ENCODE measurements around the gene PICALM.

PICALM gene

GRCh38 chr11:86037743-86038142 lies 31.1 kb downstream of the PICALM start:
- H3K4me1 ChIP-seq (ENCODE audit: control insufficient read depth, insufficient read depth, low read length): peaks cover 11% of the 10 kb centered on the region
- H3K9ac ChIP-seq (ENCODE audit: low read length): no peak overlapping the region
- H3K36me3 ChIP-seq (ENCODE audit: control insufficient read depth, insufficient read depth, low read length): no peaks in the 10 kb centered on the region

GRCh38 chr11:86035920-86036319 lies 33.0 kb downstream of the PICALM start:
- no peaks in the 10 kb centered on the region for H3K27me3 ChIP-seq (ENCODE audit: control insufficient read depth, insufficient read depth, low read length)
- H3K4me1 ChIP-seq (ENCODE audit: control insufficient read depth, insufficient read depth, low read length): peaks cover 1% of the 10 kb centered on the region
- no peak overlapping the region for H3K4me3 ChIP-seq (ENCODE audit: low read length)
- no peaks in the 10 kb centered on the region for H3K36me3 ChIP-seq (ENCODE audit: control insufficient read depth, insufficient read depth, low read length)
- H3K9ac ChIP-seq (ENCODE audit: low read length): no peak overlapping the region
- H3K27ac ChIP-seq (ENCODE audit: low read depth, low read length): no peak overlapping the region

More at GRCh38 chr11:86037743-86038142, 31.1 kb downstream of the PICALM start:
- no peaks in the 10 kb centered on the region for H3K27me3 ChIP-seq (ENCODE audit: control insufficient read depth, insufficient read depth, low read length)
- no peak overlapping the region for H3K27ac ChIP-seq (ENCODE audit: low read depth, low read length)
- no peak overlapping the region for H3K4me3 ChIP-seq (ENCODE audit: low read length)

GRCh38 chr11:86035164-86035563 lies 33.7 kb downstream of the PICALM start:
- no peak overlapping the region for H3K9ac ChIP-seq (ENCODE audit: low read length)
- H3K4me3 ChIP-seq (ENCODE audit: low read length): no peak overlapping the region
- no peaks in the 10 kb centered on the region for H3K4me1 ChIP-seq (ENCODE audit: control insufficient read depth, insufficient read depth, low read length)
- no peaks in the 10 kb centered on the region for H3K27me3 ChIP-seq (ENCODE audit: control insufficient read depth, insufficient read depth, low read length)
- H3K36me3 ChIP-seq (ENCODE audit: control insufficient read depth, insufficient read depth, low read length): no peaks in the 10 kb centered on the region
- no peak overlapping the region for H3K27ac ChIP-seq (ENCODE audit: low read depth, low read length)

GRCh38 chr11:86034710-86035109 lies 34.2 kb downstream of the PICALM start:
- Histone ChIP-seq H3K4me3 (ENCODE audit: low read length) (no peak overlapping the region), H3K27me3 (ENCODE audit: control insufficient read depth, insufficient read depth, low read length) (no peaks in the 10 kb centered on the region), H3K4me1 (ENCODE audit: control insufficient read depth, insufficient read depth, low read length) (no peaks in the 10 kb centered on the region), H3K36me3 (ENCODE audit: control insufficient read depth, insufficient read depth, low read length) (no peaks in the 10 kb centered on the region), H3K27ac (ENCODE audit: low read depth, low read length) (no peak overlapping the region), H3K9ac (ENCODE audit: low read length) (no peak overlapping the region)

- Histone ChIP-seq H3K27ac (ENCODE audit: low read depth, low read length) (no peak overlapping the region), H3K27me3 (ENCODE audit: control insufficient read depth, insufficient read depth, low read length) (no peaks in the 10 kb centered on the region), H3K4me1 (ENCODE audit: control insufficient read depth, insufficient read depth, low read length) (no peaks in the 10 kb centered on the region), H3K36me3 (ENCODE audit: control insufficient read depth, insufficient read depth, low read length) (peaks cover 7% of the 10 kb centered on the region), H3K9ac (ENCODE audit: low read length) (no peak overlapping the region), H3K4me3 (ENCODE audit: low read length) (no peak overlapping the region)
These were observed 47.5 kb downstream of the PICALM start for GRCh38 chr11:86021377-86021776.

GRCh38 chr11:86018249-86018648 lies 50.6 kb downstream of the PICALM start:
- H3K4me3 ChIP-seq (ENCODE audit: low read length): no peak overlapping the region
- H3K27me3 ChIP-seq (ENCODE audit: control insufficient read depth, insufficient read depth, low read length): no peaks in the 10 kb centered on the region
- no peak overlapping the region for H3K9ac ChIP-seq (ENCODE audit: low read length)
- no peaks in the 10 kb centered on the region for H3K4me1 ChIP-seq (ENCODE audit: control insufficient read depth, insufficient read depth, low read length)
- peaks cover 3% of the 10 kb centered on the region for H3K36me3 ChIP-seq (ENCODE audit: control insufficient read depth, insufficient read depth, low read length)
- H3K27ac ChIP-seq (ENCODE audit: low read depth, low read length): no peak overlapping the region

GRCh38 chr11:86016451-86016850 lies 52.4 kb downstream of the PICALM start:
- H3K27ac ChIP-seq (ENCODE audit: low read depth, low read length): no peak overlapping the region
- no peaks in the 10 kb centered on the region for H3K4me1 ChIP-seq (ENCODE audit: control insufficient read depth, insufficient read depth, low read length)
- H3K4me3 ChIP-seq (ENCODE audit: low read length): no peak overlapping the region
- no peaks in the 10 kb centered on the region for H3K27me3 ChIP-seq (ENCODE audit: control insufficient read depth, insufficient read depth, low read length)
- peaks cover 3% of the 10 kb centered on the region for H3K36me3 ChIP-seq (ENCODE audit: control insufficient read depth, insufficient read depth, low read length)
- no peak overlapping the region for H3K9ac ChIP-seq (ENCODE audit: low read length)

GRCh38 chr11:86015699-86016098 lies 53.2 kb downstream of the PICALM start:
- Histone ChIP-seq H3K27me3 (ENCODE audit: control insufficient read depth, insufficient read depth, low read length) (no peaks in the 10 kb centered on the region), H3K9ac (ENCODE audit: low read length) (no peak overlapping the region), H3K4me3 (ENCODE audit: low read length) (no peak overlapping the region), H3K36me3 (ENCODE audit: control insufficient read depth, insufficient read depth, low read length) (peaks cover 3% of the 10 kb centered on the region), H3K27ac (ENCODE audit: low read depth, low read length) (no peak overlapping the region), H3K4me1 (ENCODE audit: control insufficient read depth, insufficient read depth, low read length) (no peaks in the 10 kb centered on the region)

GRCh38 chr11:86014221-86014620 lies 54.7 kb downstream of the PICALM start:
- Histone ChIP-seq H3K4me1 (ENCODE audit: control insufficient read depth, insufficient read depth, low read length) (no peaks in the 10 kb centered on the region), H3K27me3 (ENCODE audit: control insufficient read depth, insufficient read depth, low read length) (no peaks in the 10 kb centered on the region), H3K4me3 (ENCODE audit: low read length) (no peak overlapping the region), H3K9ac (ENCODE audit: low read length) (no peak overlapping the region), H3K27ac (ENCODE audit: low read depth, low read length) (no peak overlapping the region), H3K36me3 (ENCODE audit: control insufficient read depth, insufficient read depth, low read length) (peaks cover 3% of the 10 kb centered on the region)

GRCh38 chr11:86013713-86014112 lies 55.2 kb downstream of the PICALM start:
- peaks cover 3% of the 10 kb centered on the region for H3K36me3 ChIP-seq (ENCODE audit: control insufficient read depth, insufficient read depth, low read length)
- no peak overlapping the region for H3K27ac ChIP-seq (ENCODE audit: low read depth, low read length)
- no peaks in the 10 kb centered on the region for H3K4me1 ChIP-seq (ENCODE audit: control insufficient read depth, insufficient read depth, low read length)
- no peak overlapping the region for H3K9ac ChIP-seq (ENCODE audit: low read length)
- no peaks in the 10 kb centered on the region for H3K27me3 ChIP-seq (ENCODE audit: control insufficient read depth, insufficient read depth, low read length)
- no peak overlapping the region for H3K4me3 ChIP-seq (ENCODE audit: low read length)

- H3K4me3 ChIP-seq (ENCODE audit: low read length): no peak overlapping the region
- no peak overlapping the region for H3K9ac ChIP-seq (ENCODE audit: low read length)
- no peaks in the 10 kb centered on the region for H3K4me1 ChIP-seq (ENCODE audit: control insufficient read depth, insufficient read depth, low read length)
- H3K27ac ChIP-seq (ENCODE audit: low read depth, low read length): no peak overlapping the region
- peaks cover 3% of the 10 kb centered on the region for H3K36me3 ChIP-seq (ENCODE audit: control insufficient read depth, insufficient read depth, low read length)
- H3K27me3 ChIP-seq (ENCODE audit: control insufficient read depth, insufficient read depth, low read length): no peaks in the 10 kb centered on the region
These were observed 57.7 kb downstream of the PICALM start for GRCh38 chr11:86011175-86011574.

GRCh38 chr11:86003654-86004053 lies 65.2 kb downstream of the PICALM start:
- no peak overlapping the region for H3K9ac ChIP-seq (ENCODE audit: low read length)
- H3K36me3 ChIP-seq (ENCODE audit: control insufficient read depth, insufficient read depth, low read length): peaks cover 18% of the 10 kb centered on the region
- H3K4me3 ChIP-seq (ENCODE audit: low read length): no peak overlapping the region

GRCh38 chr11:86002431-86002830 lies 66.5 kb downstream of the PICALM start:
- Histone ChIP-seq H3K36me3 (ENCODE audit: control insufficient read depth, insufficient read depth, low read length) (peaks cover 20% of the 10 kb centered on the region), H3K27me3 (ENCODE audit: control insufficient read depth, insufficient read depth, low read length) (no peaks in the 10 kb centered on the region), H3K9ac (ENCODE audit: low read length) (no peak overlapping the region), H3K27ac (ENCODE audit: low read depth, low read length) (no peak overlapping the region), H3K4me1 (ENCODE audit: control insufficient read depth, insufficient read depth, low read length) (no peaks in the 10 kb centered on the region), H3K4me3 (ENCODE audit: low read length) (no peak overlapping the region)

More at GRCh38 chr11:86003654-86004053, 65.2 kb downstream of the PICALM start:
- no peaks in the 10 kb centered on the region for H3K4me1 ChIP-seq (ENCODE audit: control insufficient read depth, insufficient read depth, low read length)
- H3K27ac ChIP-seq (ENCODE audit: low read depth, low read length): no peak overlapping the region
- H3K27me3 ChIP-seq (ENCODE audit: control insufficient read depth, insufficient read depth, low read length): no peaks in the 10 kb centered on the region
